ENCODE data around the gene TMEM182.

Gene TMEM182

GRCh38 chr2:102726128-102727087 is 35.4 kb upstream of the TMEM182 start:
- DNase-seq (ENCODE audit: extremely low spot score): no peak
- CTCF ChIA-PET: no interaction called here
- POLR2A ChIA-PET: no interaction called here
- TF ChIP-seq PKNOX1 (IDR thresholded peaks at IDR 0.05) (no peak), ELF4 (IDR thresholded peaks at IDR 0.05) (no peak), NFRKB (IDR thresholded peaks at IDR 0.05) (no peak)

GRCh38 chr2:102735416-102736109 is 26.3 kb upstream of the TMEM182 start:
- ChIA-PET POLR2A (interaction anchor here (0.6 to 1.5 kb wide), 3 partner anchors 17 to 47 kb away, joined by 3 to 9 read pairs (median 3); no protein-coding TSS in a partner anchor), CTCF (interaction anchor here (1.0 to 1.2 kb wide), 4 partner anchors 18 to 72 kb away, joined by 3 to 6 read pairs (median 4); no protein-coding TSS in a partner anchor)
- TF ChIP-seq PKNOX1 (IDR thresholded peaks at IDR 0.05): no peak
- no peak for DNase-seq (ENCODE audit: extremely low spot score)

GRCh38 chr2:102736110-102736409 is 25.8 kb upstream of the TMEM182 start:
- TF ChIP-seq SP1 (IDR thresholded peaks at IDR 0.05): no peak
- no peak for TF ChIP-seq ZNF384 (IDR thresholded peaks at IDR 0.05)
- no peak for TF ChIP-seq PKNOX1 (IDR thresholded peaks at IDR 0.05)
- TF ChIP-seq NFRKB (IDR thresholded peaks at IDR 0.05): no peak
- CTCF ChIA-PET: interaction anchor here (0.9 to 2.5 kb wide), 5 partner anchors 17 to 263 kb away, joined by 3 to 10 read pairs (median 4); partner anchors contain the start of gene SLC9A4
- POLR2A ChIA-PET: interaction anchor here (1.1 to 1.8 kb wide), 4 partner anchors 17 to 120 kb away, joined by 3 to 9 read pairs (median 4); no protein-coding TSS in a partner anchor
- DNase-seq (ENCODE audit: extremely low spot score): peak; percentile 46

- ChIA-PET POLR2A (interaction anchor here (0.7 to 1.8 kb wide), 7 partner anchors 8 to 121 kb away, joined by 3 to 9 read pairs (median 3); no protein-coding TSS in a partner anchor), CTCF (interaction anchor here (0.9 to 2.5 kb wide), 4 partner anchors 17 to 264 kb away, joined by 3 to 10 read pairs (median 4); partner anchors contain the start of gene SLC9A4)
- no peak for TF ChIP-seq TARDBP (IDR thresholded peaks at IDR 0.05)
- no peak for TF ChIP-seq CTBP1 (IDR thresholded peaks at IDR 0.05; ENCODE audit: borderline replicate concordance)
- peak; percentile 59 for TF ChIP-seq L3MBTL2 (conservative IDR thresholded peaks at IDR 0.05)
- 0 out of 2 replicates have a peak, but pooled peaks have one; percentile 16 for TF ChIP-seq ELF4 (IDR thresholded peaks at IDR 0.05)
- no peak for TF ChIP-seq LEF1 (IDR thresholded peaks at IDR 0.05; ENCODE audit: borderline replicate concordance)
- TF ChIP-seq HDGF (IDR thresholded peaks at IDR 0.05; ENCODE audit: borderline replicate concordance): no peak
- TF ChIP-seq FOXM1 (IDR thresholded peaks at IDR 0.05; ENCODE audit: borderline replicate concordance): no peak
- DNase-seq (ENCODE audit: extremely low spot score): peak; percentile 91
Observed at GRCh38 chr2:102736410-102737409, 25.1 kb upstream of the TMEM182 start.

GRCh38 chr2:102737431-102737830 is 24.4 kb upstream of the TMEM182 start:
- DNase-seq (ENCODE audit: extremely low spot score): no peak
- TF ChIP-seq NFRKB (IDR thresholded peaks at IDR 0.05): no peak
- TF ChIP-seq L3MBTL2 (conservative IDR thresholded peaks at IDR 0.05): no peak
- TF ChIP-seq LEF1 (IDR thresholded peaks at IDR 0.05; ENCODE audit: borderline replicate concordance): no peak
- TF ChIP-seq TARDBP (IDR thresholded peaks at IDR 0.05): no peak
- ChIA-PET CTCF (interaction anchor here (2.5 kb wide), 1 partner anchor 16 kb away, joined by 10 read pairs; no protein-coding TSS in a partner anchor), POLR2A (interaction anchor here (0.7 to 1.8 kb wide), 5 partner anchors 9 to 121 kb away, joined by 3 to 9 read pairs (median 3); no protein-coding TSS in a partner anchor)

GRCh38 chr2:102743259-102743658 is 18.6 kb upstream of the TMEM182 start:
- no peak for DNase-seq (ENCODE audit: extremely low spot score)
- CTCF ChIA-PET: no interaction called here
- POLR2A ChIA-PET: no interaction called here
- TF ChIP-seq FOXM1 (IDR thresholded peaks at IDR 0.05; ENCODE audit: borderline replicate concordance): no peak
- TF ChIP-seq SUZ12 (IDR thresholded peaks at IDR 0.05): no peak

- ChIA-PET POLR2A (no interaction called here), CTCF (no interaction called here)
Observed at GRCh38 chr2:102748107-102748506, 13.7 kb upstream of the TMEM182 start.

More at GRCh38 chr2:102748107-102748506, 13.7 kb upstream of the TMEM182 start:
- no peak for DNase-seq (ENCODE audit: extremely low spot score)
- no peak for TF ChIP-seq PKNOX1 (IDR thresholded peaks at IDR 0.05)
